Islet of Langerhans (tissue), 1 donor: ENCODE measurements around the gene GCNT2.
"Not testable (repeated sequence)": the region's sequence is repeated elsewhere in the genome, so short reads cannot be mapped to it uniquely, and the experiment has no call there.

Source experiments
- FAIRE-seq: peaks from one replicate; lab custom pipeline; 2011; peaks lifted over from hg19 to GRCh38; lab: Jason Lieb, UNC

Gene GCNT2

GRCh38 chr6:10547809-10548208 lies 26.7 kb downstream of the GCNT2 start:
- no peak for FAIRE-seq

- no peak for FAIRE-seq
These were observed 29.6 kb downstream of the GCNT2 start for GRCh38 chr6:10550764-10551163.

GRCh38 chr6:10552270-10552810 lies 31.2 kb downstream of the GCNT2 start:
- no peak for FAIRE-seq

GRCh38 chr6:10553871-10554270 lies 32.7 kb downstream of the GCNT2 start:
- FAIRE-seq: no peak

- no peak for FAIRE-seq
These were observed 33.7 kb downstream of the GCNT2 start for GRCh38 chr6:10554826-10555225.

GRCh38 chr6:10555625-10556309 lies 34.6 kb downstream of the GCNT2 start:
- no peak for FAIRE-seq

GRCh38 chr6:10556589-10556988 lies 35.4 kb downstream of the GCNT2 start:
- no peak for FAIRE-seq

GRCh38 chr6:10556992-10557391 lies 35.8 kb downstream of the GCNT2 start:
- FAIRE-seq: no peak

- no peak for FAIRE-seq
These were observed 36.8 kb downstream of the GCNT2 start for GRCh38 chr6:10557913-10558312.

GRCh38 chr6:10558565-10558964 lies 37.4 kb downstream of the GCNT2 start:
- no peak for FAIRE-seq

- FAIRE-seq: no peak
These were observed 38.5 kb downstream of the GCNT2 start for GRCh38 chr6:10559522-10560152.

GRCh38 chr6:10561611-10562199 lies 40.6 kb downstream of the GCNT2 start:
- FAIRE-seq: no peak

GRCh38 chr6:10564975-10565673 lies 44.0 kb downstream of the GCNT2 start:
- no peak for FAIRE-seq

GRCh38 chr6:10565913-10566312 lies 44.8 kb downstream of the GCNT2 start:
- no peak for FAIRE-seq

- FAIRE-seq: no peak
These were observed 46.3 kb downstream of the GCNT2 start for GRCh38 chr6:10567256-10568026.

GRCh38 chr6:10569392-10570127 lies 48.4 kb downstream of the GCNT2 start:
- no peak for FAIRE-seq

GRCh38 chr6:10575519-10575918 lies 54.4 kb downstream of the GCNT2 start:
- not testable (repeated sequence) for FAIRE-seq

GRCh38 chr6:10576226-10576625 lies 55.1 kb downstream of the GCNT2 start:
- no peak for FAIRE-seq

GRCh38 chr6:10577112-10577511 lies 56.0 kb downstream of the GCNT2 start:
- no peak for FAIRE-seq

- no peak for FAIRE-seq
These were observed 57.6 kb downstream of the GCNT2 start for GRCh38 chr6:10578723-10579122.

GRCh38 chr6:10579803-10580202 lies 58.7 kb downstream of the GCNT2 start:
- FAIRE-seq: no peak
